AG09319 (cell line): ENCODE measurements around the gene CTU2.
A peak's percentile ranks its signal among the peaks of the same experiment; 100 is the strongest.

ENCODE experiments used
- DNase-seq: peaks from one replicate; pipeline ENCODE4 v3.0.0-alpha.2; 2010; ENCODE audit warnings: low read depth; ENCODE audit errors: extremely low read depth
- TF ChIP-seq, protein P1 (sequence below): IDR thresholded peaks from 2 replicates; pipeline ENCODE4 v1.5.1; 2011; ENCODE audit warnings: low read depth, mild to moderate bottlenecking, inconsistent platforms, low read length, moderate library complexity

The CTU2 gene

DNA sequence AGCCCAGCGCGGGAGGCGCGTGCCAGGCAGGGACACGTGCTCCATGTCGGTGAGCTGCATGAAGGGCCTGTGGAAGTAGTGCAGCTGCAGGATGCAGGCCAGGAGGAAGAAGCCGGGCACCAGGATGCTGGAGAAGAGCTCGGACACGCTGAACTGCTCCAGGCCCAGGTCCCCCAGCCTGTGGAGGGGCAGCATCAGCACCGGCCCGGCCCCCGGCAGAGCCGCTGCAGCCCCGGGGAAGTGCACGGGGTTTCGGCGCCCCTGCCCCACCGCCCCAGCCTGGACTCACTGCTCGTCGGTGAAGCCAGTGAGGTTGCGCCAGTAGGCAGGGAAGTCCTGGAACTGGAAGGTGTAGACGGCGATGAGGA is 28.0 kb downstream of the CTU2 start:
- no peak for DNase-seq
- TF ChIP-seq, protein P1, sequence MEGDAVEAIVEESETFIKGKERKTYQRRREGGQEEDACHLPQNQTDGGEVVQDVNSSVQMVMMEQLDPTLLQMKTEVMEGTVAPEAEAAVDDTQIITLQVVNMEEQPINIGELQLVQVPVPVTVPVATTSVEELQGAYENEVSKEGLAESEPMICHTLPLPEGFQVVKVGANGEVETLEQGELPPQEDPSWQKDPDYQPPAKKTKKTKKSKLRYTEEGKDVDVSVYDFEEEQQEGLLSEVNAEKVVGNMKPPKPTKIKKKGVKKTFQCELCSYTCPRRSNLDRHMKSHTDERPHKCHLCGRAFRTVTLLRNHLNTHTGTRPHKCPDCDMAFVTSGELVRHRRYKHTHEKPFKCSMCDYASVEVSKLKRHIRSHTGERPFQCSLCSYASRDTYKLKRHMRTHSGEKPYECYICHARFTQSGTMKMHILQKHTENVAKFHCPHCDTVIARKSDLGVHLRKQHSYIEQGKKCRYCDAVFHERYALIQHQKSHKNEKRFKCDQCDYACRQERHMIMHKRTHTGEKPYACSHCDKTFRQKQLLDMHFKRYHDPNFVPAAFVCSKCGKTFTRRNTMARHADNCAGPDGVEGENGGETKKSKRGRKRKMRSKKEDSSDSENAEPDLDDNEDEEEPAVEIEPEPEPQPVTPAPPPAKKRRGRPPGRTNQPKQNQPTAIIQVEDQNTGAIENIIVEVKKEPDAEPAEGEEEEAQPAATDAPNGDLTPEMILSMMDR: no peak

DNA sequence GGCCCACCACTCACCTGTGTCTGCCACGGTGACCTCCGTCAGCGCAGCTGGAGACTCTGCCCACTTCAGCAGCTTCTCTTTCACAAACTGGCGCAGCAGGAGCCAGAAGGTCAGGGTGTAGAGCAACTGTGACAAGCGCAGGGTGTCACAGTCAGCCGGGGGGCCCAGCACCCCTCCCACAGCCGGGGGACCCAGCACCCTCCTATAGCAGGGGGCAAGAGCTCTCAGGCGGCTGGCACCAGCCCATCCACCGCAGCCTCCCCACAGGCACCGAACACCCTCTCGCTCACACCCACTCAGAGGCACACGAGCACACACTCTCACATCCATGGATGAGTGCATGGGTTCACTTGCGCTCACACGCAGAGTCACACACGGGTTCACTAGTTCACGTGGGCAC is 28.8 kb downstream of the CTU2 start:
- no peak for DNase-seq
- TF ChIP-seq, protein P1: no peak

DNA sequence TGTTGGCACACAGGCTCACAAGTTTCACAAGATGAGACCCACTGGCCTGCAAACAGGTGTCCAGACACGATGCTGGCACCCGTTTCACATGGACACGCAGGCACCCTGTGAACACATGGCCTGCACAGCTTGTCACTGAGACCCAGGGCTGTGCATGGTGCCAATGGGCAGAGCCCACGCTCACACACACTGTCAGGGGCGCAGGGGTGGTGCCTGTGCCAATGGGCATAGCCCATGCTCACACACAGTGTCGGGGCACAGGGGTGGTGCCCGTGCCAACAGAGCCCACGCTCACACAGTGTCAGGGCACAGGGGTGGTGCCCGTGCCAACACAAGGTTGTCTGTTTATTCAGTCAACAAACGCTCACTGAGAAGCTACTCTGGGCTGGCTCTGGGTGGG is 29.3 kb downstream of the CTU2 start:
- TF ChIP-seq, protein P1: no peak

DNA sequence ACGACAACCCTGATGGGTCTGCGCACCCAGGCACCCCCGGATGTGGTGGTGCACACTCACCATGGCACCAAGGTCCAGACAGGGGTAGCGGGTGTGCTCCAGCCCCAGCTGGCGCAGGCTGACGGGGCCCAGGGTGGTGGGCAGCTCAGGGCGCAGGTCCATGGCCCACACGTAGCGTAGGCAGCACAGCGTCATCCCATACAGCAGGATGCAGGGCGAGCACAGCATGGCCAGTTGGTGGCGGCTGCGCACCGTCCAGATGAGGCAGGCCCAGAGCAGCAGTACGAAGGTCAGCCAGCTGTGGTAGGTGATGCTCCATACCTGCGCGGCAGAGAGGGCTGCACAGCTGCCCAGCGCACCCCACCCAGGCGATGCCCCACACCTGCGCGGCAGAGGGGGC is 29.8 kb downstream of the CTU2 start:
- no peak for DNase-seq
- TF ChIP-seq, protein P1: no peak

More for the DNA sequence above, 29.3 kb downstream of the CTU2 start:
- no peak for DNase-seq

DNA sequence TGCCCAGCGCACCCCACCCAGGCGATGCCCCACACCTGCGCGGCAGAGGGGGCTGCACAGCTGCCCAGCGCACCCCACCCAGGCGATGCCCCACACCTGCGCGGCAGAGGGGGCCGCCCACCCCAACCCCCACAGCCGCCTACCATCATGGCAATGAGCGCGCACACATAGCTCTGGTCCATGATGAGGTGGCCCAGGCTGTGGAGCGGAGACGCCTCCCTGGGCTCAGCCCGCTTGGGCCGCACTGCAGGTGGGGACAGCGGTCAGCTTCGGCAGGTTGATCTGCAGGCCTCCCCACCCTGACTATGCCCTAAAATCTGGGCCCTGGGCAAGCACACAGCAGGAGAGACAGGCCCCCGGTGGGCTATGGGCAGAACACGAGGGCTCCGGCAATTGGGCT is 30.2 kb downstream of the CTU2 start:
- no peak for DNase-seq

DNA sequence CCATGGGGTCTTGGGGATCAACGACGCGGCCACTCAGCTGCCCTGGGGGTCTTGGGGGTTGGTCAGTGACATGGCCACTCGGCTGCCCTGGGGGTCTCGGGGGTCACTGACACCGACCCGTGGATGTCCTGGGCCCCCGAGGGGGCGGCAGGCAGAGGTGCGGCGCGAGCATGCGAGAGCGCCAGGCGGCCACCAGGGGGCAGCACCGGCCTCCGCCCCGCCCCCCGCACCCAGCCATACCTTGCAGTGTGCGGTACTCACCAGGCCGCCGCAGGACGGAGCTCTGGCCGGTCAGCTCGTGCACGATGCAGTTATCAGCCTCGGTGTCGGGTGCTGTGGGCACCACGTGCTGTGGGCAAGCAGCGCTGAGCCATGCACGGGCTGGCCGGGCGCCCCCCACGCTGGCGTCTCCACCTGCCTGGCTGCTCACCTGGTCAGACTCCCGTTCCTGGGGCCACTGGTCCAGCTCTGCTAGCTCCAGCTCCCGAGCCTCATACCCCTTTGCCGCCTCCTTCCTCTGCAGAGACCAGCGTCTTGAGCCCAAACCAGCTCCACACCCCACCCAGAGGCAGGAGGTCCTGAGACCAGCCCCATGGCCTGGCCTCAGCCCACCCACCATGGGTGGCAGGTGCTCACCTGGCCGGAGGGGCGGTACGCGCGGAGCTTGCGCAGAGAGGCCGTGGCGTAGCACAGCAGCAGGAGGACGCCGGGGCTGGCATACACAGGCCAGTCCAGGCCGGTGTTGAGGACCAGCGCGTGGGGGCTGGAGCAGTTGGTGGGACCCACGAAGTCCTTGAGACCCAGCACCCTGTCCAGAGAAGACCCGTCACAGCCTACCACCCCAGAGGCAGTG is 31.2 kb downstream of the CTU2 start:
- peak; percentile 25 for DNase-seq
- TF ChIP-seq, protein P1: peak; percentile 67

More for the DNA sequence above, 30.2 kb downstream of the CTU2 start:
- TF ChIP-seq, protein P1: no peak

DNA sequence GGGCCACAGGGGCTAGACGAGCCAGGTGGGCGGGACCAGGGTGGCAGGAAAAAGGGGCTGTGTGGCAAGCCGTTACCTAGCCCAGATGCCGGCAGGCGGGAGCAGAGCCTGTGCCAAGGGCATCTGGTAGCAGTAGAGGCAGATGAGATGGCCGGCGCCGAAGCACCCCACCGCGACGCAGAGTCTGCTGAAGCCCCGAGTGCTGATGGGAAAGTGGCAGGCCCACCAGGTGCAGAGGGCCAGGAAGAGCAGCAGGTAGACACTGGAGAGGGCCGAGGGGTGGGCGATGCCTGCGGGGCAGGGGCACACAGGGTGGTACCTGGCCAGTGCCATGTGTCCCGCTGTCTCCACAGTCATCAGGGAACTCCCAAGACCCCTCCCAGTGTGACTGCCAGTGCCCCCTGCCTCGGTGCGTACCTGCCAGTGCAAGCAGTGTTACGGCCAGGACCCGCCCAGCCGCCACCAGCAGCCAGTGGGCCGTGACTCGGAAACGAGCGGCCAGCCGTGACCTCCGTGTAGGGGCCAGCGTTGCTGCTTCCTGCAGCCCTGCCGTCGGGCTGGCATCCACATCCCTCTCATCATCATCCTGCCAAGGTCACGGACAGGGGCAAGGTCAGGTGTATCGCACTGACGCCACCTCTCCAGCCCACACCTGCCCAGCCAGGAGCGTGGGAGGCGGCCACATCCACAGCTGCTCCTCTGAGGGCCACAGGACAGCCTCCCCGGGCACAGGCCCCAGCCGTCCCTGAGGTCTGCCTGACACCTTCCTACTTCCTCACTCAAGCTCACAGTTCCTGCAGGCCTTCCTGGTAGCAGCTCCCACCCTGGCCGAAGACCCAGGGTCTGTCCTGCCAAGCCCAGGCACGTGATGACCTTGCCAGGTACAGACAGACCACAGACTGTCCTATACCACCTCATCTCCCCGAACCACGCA is 32.1 kb downstream of the CTU2 start:
- TF ChIP-seq, protein P1: no peak
- DNase-seq: no peak
